ENCODE data around the gene MCF2L.

DNA sequence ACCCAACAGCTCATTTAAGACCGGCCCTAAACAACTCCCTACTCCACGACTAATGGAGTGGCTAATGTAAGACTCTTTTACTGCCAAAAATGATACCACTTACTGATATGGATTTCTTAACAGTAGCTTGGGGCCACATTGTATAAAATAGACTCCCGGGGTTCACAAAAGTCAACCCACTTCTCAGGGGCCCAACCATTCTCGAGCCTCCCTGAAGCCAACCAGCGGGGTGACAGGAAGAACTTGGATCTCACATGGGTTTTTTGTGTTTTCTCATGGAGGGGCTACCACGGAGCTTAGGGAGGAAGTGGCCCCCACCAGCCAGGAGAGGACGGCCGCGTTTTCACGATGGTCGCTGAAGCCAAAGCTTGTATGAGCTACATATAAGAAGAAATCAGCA, 8.1 kb downstream of the MCF2L start:
- TF ChIP-seq CTCF (IDR thresholded peaks at IDR 0.05) (no peak), EZH2 (IDR thresholded peaks at IDR 0.05) (no peak), EZH2phosphoT487 (IDR thresholded peaks at IDR 0.05) (no peak)
